Left ventricle myocardium inferior (tissue), 1 donor: ENCODE measurements around the gene KCNH4. TPM values are rescaled to one million over a fixed set of nuclear protein-coding genes. Genes with fewer than 3 reads are reported as not detected.

ENCODE experiments used
- DNase-seq: peaks from one replicate; pipeline ENCODE4 v3.0.0-alpha.2; 2020
- H3K27ac ChIP-seq: fragments of 200-600 bp; replicated peaks from 2 replicates; pipeline ENCODE4 v1.8.0; 2021
- H3K27me3 ChIP-seq: fragments of 200-600 bp; 2 replicates; pipeline ENCODE4 v1.8.0; 2021; ENCODE audit warnings: low read depth
- H3K36me3 ChIP-seq: fragments of 200-600 bp; 2 replicates; pipeline ENCODE4 v1.8.0; 2021
- H3K4me1 ChIP-seq: fragments of 200-600 bp; 2 replicates; pipeline ENCODE4 v1.8.0; 2021
- H3K4me3 ChIP-seq: fragments of 200-600 bp; 2 replicates; pipeline ENCODE4 v1.8.0; 2021; ENCODE audit warnings: mild to moderate bottlenecking, moderate library complexity
- H3K9me3 ChIP-seq: fragments of 200-600 bp; replicated peaks from 2 replicates; pipeline ENCODE4 v1.8.0; 2021
- CTCF ChIP-seq: fragments of 200-600 bp; IDR thresholded peaks from 2 replicates; pipeline ENCODE4 v1.8.0; 2021; ENCODE audit warnings: antibody characterized with exemption, mild to moderate bottlenecking, borderline replicate concordance
- intact Hi-C: fragments of 100-400 bp; cut with micrococcal nuclease; formaldehyde crosslinking; loops from one replicate; pipeline ENCODE4 v1.11.0; 2022
- total RNA-seq: library from RNA; stranded (reverse); fragmentation: NEBNext Ultra II Directional; extraction: Animal tissue kit (Norgen Biotek cat#: 25700); gene quantifications from one replicate; pipeline ENCODE4 v1.2.1, GENCODE V29; 2021
- donor health status: DM: no; HTN: yes; CAD: no; lungs with severe emphysema.

KCNH4 gene
- total RNA-seq, 1 donor from 2014 or later, result 0.16 TPM

- Histone ChIP-seq H3K4me3 (no peak overlapping the region), H3K27ac (no peak overlapping the region), H3K9me3 (no peaks in the 10 kb centered on the region), H3K27me3 (no peaks in the 10 kb centered on the region), H3K36me3 (no peaks in the 10 kb centered on the region), H3K4me1 (no peaks in the 10 kb centered on the region)
- no peak for TF ChIP-seq CTCF
- no peak for DNase-seq
- intact Hi-C loops, result no loop called here
Observed at GRCh38 chr17:42169351-42169750, 11.6 kb downstream of the KCNH4 start.

DNA sequence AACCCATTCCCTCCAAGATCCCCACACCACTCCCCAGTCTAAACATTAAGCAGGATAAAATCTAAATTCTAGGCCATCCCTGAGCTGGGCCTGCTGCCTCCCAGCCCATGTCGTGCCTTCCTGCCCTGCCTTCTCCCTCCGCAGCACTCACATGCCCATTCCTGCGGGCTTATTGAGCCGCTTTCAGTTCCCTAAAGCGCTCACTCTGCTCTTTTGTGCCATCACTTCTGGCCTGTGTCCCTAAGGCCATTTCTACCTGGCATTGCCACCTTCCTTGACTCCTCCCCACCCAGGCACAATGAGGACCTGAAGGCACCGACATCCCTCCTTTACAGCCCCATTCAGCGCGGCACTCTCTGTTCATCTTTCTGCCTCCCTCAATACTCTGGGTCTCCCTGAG is 13.1 kb downstream of the KCNH4 start:
- H3K27ac ChIP-seq, result no peak overlapping the region

GRCh38 chr17:42166196-42166763 is 14.7 kb downstream of the KCNH4 start:
- DNase-seq, result no peak
- H3K36me3 ChIP-seq, result no peaks in the 10 kb centered on the region
- TF ChIP-seq CTCF, result no peak

More for the DNA sequence above, 13.1 kb downstream of the KCNH4 start:
- intact Hi-C loops, result no loop called here
- no peak for DNase-seq
- no peak overlapping the region for H3K4me3 ChIP-seq
- TF ChIP-seq CTCF, result no peak
- H3K9me3 ChIP-seq, result no peaks in the 10 kb centered on the region
- H3K4me1 ChIP-seq, result no peaks in the 10 kb centered on the region
- no peaks in the 10 kb centered on the region for H3K27me3 ChIP-seq
- H3K36me3 ChIP-seq, result no peaks in the 10 kb centered on the region

GRCh38 chr17:42165751-42166150 is 15.2 kb downstream of the KCNH4 start:
- no peak for DNase-seq
- no peaks in the 10 kb centered on the region for H3K4me1 ChIP-seq
- no peak for TF ChIP-seq CTCF
- H3K4me3 ChIP-seq, result no peak overlapping the region
- H3K9me3 ChIP-seq, result no peaks in the 10 kb centered on the region
- H3K27me3 ChIP-seq, result no peaks in the 10 kb centered on the region
- H3K27ac ChIP-seq, result no peak overlapping the region
- no peaks in the 10 kb centered on the region for H3K36me3 ChIP-seq
- intact Hi-C loops, result no loop called here

More at GRCh38 chr17:42166196-42166763, 14.7 kb downstream of the KCNH4 start:
- H3K27ac ChIP-seq, result no peak overlapping the region
- intact Hi-C loops, result no loop called here
- no peak overlapping the region for H3K4me3 ChIP-seq
- H3K4me1 ChIP-seq, result no peaks in the 10 kb centered on the region
- no peaks in the 10 kb centered on the region for H3K27me3 ChIP-seq
- no peaks in the 10 kb centered on the region for H3K9me3 ChIP-seq

- no peak for TF ChIP-seq CTCF
- no peaks in the 10 kb centered on the region for H3K27me3 ChIP-seq
- H3K4me3 ChIP-seq, result no peak overlapping the region
- no peaks in the 10 kb centered on the region for H3K36me3 ChIP-seq
- no peaks in the 10 kb centered on the region for H3K9me3 ChIP-seq
- intact Hi-C loops, result no loop called here
- no peak for DNase-seq
- no peak overlapping the region for H3K27ac ChIP-seq
- H3K4me1 ChIP-seq, result no peaks in the 10 kb centered on the region
Observed at GRCh38 chr17:42163696-42164407, 17.1 kb downstream of the KCNH4 start.
